Gastrocnemius medialis (tissue), 4 donors: ENCODE data around the gene COL1A1.

Experiments used
- POLR2A ChIP-seq, 2 donors: fragments of 450-650 bp; IDR thresholded peaks; one replicate each; pipeline ENCODE4 v1.6.1; 2017; ENCODE audit warnings: antibody characterized with exemption in 2 of 2, mild to moderate bottlenecking in 2 of 2, moderate library complexity in 2 of 2
- TF ChIP-seq, protein P1 (sequence below), 5 experiments: fragments of 450-650 bp in 3 of 5; fragments of 200-600 bp in 2 of 5; sonication (generic) in 2 of 5; IDR thresholded peaks in 4 of 5; conservative IDR thresholded peaks in 1 of 5; 1 replicate in 4 of 5; 2 replicates in 1 of 5; pipeline ENCODE4 v1.5.1; 2016 to 2019; ENCODE audit warnings: antibody characterized with exemption in 5 of 5, mild to moderate bottlenecking in 3 of 5, moderate library complexity in 3 of 5

DNA sequence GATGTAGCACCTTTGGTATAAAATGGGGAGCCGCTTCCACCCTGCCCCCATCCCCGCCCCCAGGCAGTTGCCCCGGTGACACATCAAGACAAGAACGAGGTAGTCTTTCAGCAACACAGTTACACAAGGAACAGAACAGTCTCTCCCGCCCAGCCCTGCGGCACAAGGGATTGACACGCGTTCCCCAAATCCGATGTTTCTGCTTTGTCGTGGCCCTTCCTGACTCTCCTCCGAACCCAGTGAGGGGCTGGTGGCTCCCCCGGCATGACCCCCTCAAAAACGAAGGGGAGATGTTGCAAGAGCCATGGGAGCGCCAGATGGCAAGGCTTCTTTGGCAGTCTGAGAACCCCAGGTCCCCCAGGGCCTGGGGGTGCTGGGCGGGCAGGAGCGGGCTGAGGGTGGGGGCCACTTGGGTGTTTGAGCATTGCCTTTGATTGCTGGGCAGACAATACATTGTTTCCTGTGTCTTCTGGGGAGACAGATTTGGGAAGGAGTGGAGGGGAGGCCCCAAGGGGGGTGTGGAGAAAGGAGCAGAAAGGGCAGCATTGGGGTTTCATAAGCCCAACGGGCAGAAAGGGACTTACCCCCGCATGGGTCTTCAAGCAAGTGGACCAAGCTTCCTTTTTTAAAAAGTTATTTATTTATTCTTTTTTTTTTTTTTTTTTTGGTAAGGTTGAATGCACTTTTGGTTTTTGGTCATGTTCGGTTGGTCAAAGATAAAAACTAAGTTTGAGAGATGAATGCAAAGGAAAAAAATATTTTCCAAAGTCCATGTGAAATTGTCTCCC is 16.6 kb downstream of the COL1A1 start:
- no peak for TF ChIP-seq POLR2A (IDR thresholded peaks at IDR 0.05)
- TF ChIP-seq, protein P1, sequence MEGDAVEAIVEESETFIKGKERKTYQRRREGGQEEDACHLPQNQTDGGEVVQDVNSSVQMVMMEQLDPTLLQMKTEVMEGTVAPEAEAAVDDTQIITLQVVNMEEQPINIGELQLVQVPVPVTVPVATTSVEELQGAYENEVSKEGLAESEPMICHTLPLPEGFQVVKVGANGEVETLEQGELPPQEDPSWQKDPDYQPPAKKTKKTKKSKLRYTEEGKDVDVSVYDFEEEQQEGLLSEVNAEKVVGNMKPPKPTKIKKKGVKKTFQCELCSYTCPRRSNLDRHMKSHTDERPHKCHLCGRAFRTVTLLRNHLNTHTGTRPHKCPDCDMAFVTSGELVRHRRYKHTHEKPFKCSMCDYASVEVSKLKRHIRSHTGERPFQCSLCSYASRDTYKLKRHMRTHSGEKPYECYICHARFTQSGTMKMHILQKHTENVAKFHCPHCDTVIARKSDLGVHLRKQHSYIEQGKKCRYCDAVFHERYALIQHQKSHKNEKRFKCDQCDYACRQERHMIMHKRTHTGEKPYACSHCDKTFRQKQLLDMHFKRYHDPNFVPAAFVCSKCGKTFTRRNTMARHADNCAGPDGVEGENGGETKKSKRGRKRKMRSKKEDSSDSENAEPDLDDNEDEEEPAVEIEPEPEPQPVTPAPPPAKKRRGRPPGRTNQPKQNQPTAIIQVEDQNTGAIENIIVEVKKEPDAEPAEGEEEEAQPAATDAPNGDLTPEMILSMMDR (IDR thresholded peaks at IDR 0.05 in 4 of 5, conservative IDR thresholded peaks at IDR 0.05 in 1 of 5), result no peak
